Tibial nerve (tissue), 4 donors: ENCODE data around the gene KCNMA1. TPM values are rescaled to one million over a fixed set of nuclear protein-coding genes. Genes with fewer than 3 reads are reported as not detected.
A peak's percentile ranks its signal among the peaks of the same experiment; 100 is the strongest.

ENCODE experiments used
- DNase-seq, 2 donors: peaks; one replicate each; pipeline ENCODE4 v3.0.0-alpha.2; 2019; ENCODE audit warnings: low spot score in 2 of 2
- H3K27ac ChIP-seq, 4 donors: fragments of 200-600 bp; sonication (generic) in 3 of 4; one replicate each; pipeline ENCODE4 v1.5.1; 2017 to 2019; ENCODE audit warnings: mild to moderate bottlenecking in 1 of 4
- H3K27me3 ChIP-seq, 2 donors: fragments of 200-600 bp; sonication (generic) in 1 of 2; one replicate each; pipeline versions ENCODE4 v1.5.1 to v1.6.0; 2017 to 2019
- H3K36me3 ChIP-seq, 3 donors: fragments of 200-600 bp; sonication (generic); one replicate each; pipeline ENCODE4 v1.5.1; 2018 to 2019
- H3K4me1 ChIP-seq, 4 donors: fragments of 200-600 bp; sonication (generic) in 3 of 4; one replicate each; pipeline ENCODE4 v1.5.1; 2017 to 2019
- H3K4me3 ChIP-seq, 4 donors: fragments of 200-600 bp; sonication (generic) in 3 of 4; one replicate each; pipeline ENCODE4 v1.5.1; 2017 to 2019; ENCODE audit warnings: mild to moderate bottlenecking in 1 of 4, moderate library complexity in 1 of 4
- H3K9me3 ChIP-seq, 4 donors: fragments of 200-600 bp; sonication (generic) in 3 of 4; one replicate each; pipeline ENCODE4 v1.5.1; 2017 to 2019
- EP300 ChIP-seq, 2 donors: sonication (generic); formaldehyde crosslinking; IDR thresholded peaks; one replicate each; pipeline ENCODE4 v1.6.1; 2017; ENCODE audit warnings: antibody characterized with exemption in 2 of 2, mild to moderate bottlenecking in 1 of 2
- POLR2A ChIP-seq, 2 donors: fragments of 450-650 bp; IDR thresholded peaks; one replicate each; pipeline ENCODE4 v1.6.1; 2017; ENCODE audit warnings: antibody characterized with exemption in 2 of 2, mild to moderate bottlenecking in 2 of 2, moderate library complexity in 2 of 2
- WGBS, 2 donors: methylation state at CpG; one replicate each; pipeline ENCODE4 v1.1.5; 2018; 5-methylcytosine and 5-hydroxymethylcytosine counted together
- total RNA-seq, 4 donors: library from RNA; depleted of rRNA; stranded (reverse); fragments of >200 nt; gene quantifications; one replicate each; pipeline ENCODE4 v1.1.0, GENCODE V29; 2016
- TF ChIP-seq, protein P1 (sequence below), 5 experiments: fragments of 200-600 bp in 3 of 5; fragments of 450-650 bp in 2 of 5; sonication (generic) in 3 of 5; IDR thresholded peaks; one replicate each; pipeline ENCODE4 v1.5.1; 2016 to 2019; ENCODE audit warnings: antibody characterized with exemption in 5 of 5, mild to moderate bottlenecking in 3 of 5, moderate library complexity in 2 of 5

KCNMA1 gene
- total RNA-seq, 4 donors from 2014 or later = 10.2 to 19.9 (median 13.7) TPM

DNA sequence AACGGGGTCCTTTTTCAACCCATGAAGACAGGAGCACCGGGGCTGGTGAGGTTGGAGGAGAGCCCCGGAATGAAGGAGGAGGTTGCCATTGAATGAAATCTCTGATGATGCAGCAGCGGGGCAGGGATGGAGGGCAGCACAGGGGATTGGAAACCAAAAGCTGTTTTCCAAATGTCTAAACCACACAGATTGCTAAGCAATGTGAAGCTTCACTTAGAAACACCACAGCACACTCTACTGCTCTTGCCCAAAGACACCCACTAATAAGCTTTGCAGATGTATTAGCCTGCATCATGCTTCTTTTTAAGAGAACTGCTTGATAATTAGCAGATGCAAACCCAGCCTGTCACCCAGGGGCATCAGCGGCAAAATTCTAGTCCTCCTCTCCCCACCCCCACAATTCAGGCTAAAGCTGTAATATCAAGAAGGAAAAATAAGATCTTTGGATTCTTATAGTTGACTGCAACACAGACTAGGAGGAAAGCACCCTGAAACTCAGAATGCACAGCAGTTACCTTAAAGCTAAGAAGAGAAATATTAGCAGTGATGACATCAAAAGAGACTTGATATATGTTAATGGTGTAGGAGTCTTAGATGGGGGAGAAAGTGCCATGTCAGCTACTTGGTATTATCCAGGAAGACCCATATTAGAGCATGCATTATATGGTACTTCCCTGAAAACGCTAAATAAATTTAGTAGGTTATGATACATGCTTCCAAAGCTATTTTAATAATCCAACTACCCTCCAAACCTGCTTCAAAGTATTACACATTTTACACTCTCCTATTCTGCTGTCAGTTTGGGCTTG, 666.7 kb downstream of the KCNMA1 start:
- H3K27ac ChIP-seq = no peak overlapping the region
- no peaks in the 10 kb centered on the region for H3K9me3 ChIP-seq
- no peak for DNase-seq
- H3K4me1 ChIP-seq = peaks cover 0 to 8% (median 0%) of the 10 kb centered on the region in 4 donors
- no peak overlapping the region for H3K4me3 ChIP-seq
- TF ChIP-seq POLR2A (IDR thresholded peaks at IDR 0.05) (no peak), EP300 (IDR thresholded peaks at IDR 0.05) (no peak)
- TF ChIP-seq, protein P1, sequence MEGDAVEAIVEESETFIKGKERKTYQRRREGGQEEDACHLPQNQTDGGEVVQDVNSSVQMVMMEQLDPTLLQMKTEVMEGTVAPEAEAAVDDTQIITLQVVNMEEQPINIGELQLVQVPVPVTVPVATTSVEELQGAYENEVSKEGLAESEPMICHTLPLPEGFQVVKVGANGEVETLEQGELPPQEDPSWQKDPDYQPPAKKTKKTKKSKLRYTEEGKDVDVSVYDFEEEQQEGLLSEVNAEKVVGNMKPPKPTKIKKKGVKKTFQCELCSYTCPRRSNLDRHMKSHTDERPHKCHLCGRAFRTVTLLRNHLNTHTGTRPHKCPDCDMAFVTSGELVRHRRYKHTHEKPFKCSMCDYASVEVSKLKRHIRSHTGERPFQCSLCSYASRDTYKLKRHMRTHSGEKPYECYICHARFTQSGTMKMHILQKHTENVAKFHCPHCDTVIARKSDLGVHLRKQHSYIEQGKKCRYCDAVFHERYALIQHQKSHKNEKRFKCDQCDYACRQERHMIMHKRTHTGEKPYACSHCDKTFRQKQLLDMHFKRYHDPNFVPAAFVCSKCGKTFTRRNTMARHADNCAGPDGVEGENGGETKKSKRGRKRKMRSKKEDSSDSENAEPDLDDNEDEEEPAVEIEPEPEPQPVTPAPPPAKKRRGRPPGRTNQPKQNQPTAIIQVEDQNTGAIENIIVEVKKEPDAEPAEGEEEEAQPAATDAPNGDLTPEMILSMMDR (IDR thresholded peaks at IDR 0.05) = no peak
- no peaks in the 10 kb centered on the region for H3K27me3 ChIP-seq
- 51 to 57% methylated on average over 6 of the region's 6 CpGs for WGBS, 2 donors
- no peaks in the 10 kb centered on the region for H3K36me3 ChIP-seq

DNA sequence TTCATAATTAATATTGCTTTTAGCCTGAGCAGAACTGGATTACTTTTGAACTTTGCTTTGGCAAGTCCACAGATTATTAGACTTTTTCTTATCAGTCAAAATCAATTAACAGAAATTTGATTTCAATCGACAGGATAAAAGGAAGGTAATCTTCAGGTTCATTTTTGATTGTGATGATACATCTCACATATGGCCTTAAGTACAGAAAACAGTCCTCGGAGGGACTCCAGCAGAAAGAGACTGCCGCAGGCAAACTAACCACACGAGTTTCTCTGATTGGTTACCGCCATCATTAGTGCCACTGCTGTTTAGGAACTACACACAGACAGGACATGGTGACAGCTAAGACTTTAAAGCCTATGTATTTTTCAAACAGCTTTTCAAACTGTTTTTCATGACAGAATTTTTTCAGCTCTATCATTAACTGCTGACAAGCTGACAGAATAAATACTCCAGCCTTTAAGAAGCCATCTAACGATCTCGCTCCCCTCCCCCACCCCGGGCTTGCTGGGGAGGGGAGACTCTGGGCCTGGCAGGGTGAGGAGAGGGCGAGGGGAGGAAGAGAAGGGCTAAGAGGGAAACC, 668.2 kb downstream of the KCNMA1 start:
- no peak for DNase-seq
- Histone ChIP-seq H3K4me1 (peaks cover 0 to 8% (median 0%) of the 10 kb centered on the region in 4 donors), H3K9me3 (no peaks in the 10 kb centered on the region), H3K27me3 (no peaks in the 10 kb centered on the region), H3K27ac (no peak overlapping the region), H3K4me3 (no peak overlapping the region), H3K36me3 (no peaks in the 10 kb centered on the region)
- WGBS, 2 donors = 84 to 89% methylated on average over 9 of the region's 9 CpGs
- no peak for TF ChIP-seq POLR2A (IDR thresholded peaks at IDR 0.05)
- TF ChIP-seq, protein P1 (IDR thresholded peaks at IDR 0.05) = no peak
- TF ChIP-seq EP300 (IDR thresholded peaks at IDR 0.05) = no peak

DNA sequence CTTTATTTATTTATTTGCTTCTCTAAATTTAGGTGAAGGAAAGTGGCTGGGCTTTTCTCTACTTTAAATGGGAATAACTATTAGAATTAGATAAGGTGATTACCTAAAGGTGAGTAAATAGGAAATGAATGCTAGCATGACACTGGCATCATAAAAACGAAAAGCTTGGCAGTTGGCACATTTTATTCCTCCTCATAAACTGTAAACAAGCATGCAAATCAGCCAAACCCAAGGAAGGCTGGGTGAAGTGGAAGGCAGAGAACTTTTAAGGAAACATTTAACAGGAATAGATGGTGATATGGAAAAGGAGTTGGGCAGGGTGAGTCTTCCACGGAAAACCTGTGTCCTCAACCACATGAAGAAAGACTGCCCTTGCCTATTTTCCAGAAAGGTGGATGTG, 669.1 kb downstream of the KCNMA1 start:
- TF ChIP-seq POLR2A (IDR thresholded peaks at IDR 0.05) = no peak
- TF ChIP-seq EP300 (IDR thresholded peaks at IDR 0.05) = no peak
- TF ChIP-seq, protein P1 (IDR thresholded peaks at IDR 0.05) = no peak
- WGBS, 2 donors = 88 to 90% methylated on average over 2 of the region's 2 CpGs

DNA sequence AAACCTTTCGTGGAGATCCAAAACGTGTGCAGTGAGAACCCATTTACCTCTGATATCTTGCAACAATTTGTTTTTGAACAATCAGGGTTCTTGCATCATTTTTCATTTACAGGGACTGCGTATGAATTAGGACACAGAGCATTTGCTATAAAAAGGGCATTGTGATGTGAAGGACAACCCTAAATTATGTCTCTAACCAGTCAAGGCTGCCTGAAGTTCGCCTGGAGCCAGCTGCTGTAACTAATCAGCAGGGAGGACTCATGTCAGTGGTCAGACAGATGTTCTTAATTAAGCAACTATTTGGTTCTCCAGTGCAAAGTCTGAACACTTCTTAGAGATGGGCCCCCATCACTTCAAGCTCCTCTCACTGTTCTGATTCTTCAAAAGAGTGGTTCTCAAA, 674.8 kb downstream of the KCNMA1 start:
- no peak overlapping the region for H3K27ac ChIP-seq
- no peaks in the 10 kb centered on the region for H3K27me3 ChIP-seq
- no peak for TF ChIP-seq POLR2A (IDR thresholded peaks at IDR 0.05)
- TF ChIP-seq EP300 (IDR thresholded peaks at IDR 0.05) = no peak
- TF ChIP-seq, protein P1 (IDR thresholded peaks at IDR 0.05) = no peak
- H3K4me1 ChIP-seq = no peaks in the 10 kb centered on the region
- no peaks in the 10 kb centered on the region for H3K36me3 ChIP-seq
- H3K9me3 ChIP-seq = no peaks in the 10 kb centered on the region
- DNase-seq = peak in 1 of 2 donors; percentile 10
- 56 to 63% methylated on average over 4 of the region's 4 CpGs for WGBS, 2 donors
- H3K4me3 ChIP-seq = no peak overlapping the region

More for the DNA sequence above, 669.1 kb downstream of the KCNMA1 start:
- Histone ChIP-seq H3K4me1 (peaks cover 0 to under 1% (median 0%) of the 10 kb centered on the region in 4 donors), H3K27ac (no peak overlapping the region), H3K9me3 (no peaks in the 10 kb centered on the region), H3K4me3 (no peak overlapping the region), H3K27me3 (no peaks in the 10 kb centered on the region), H3K36me3 (no peaks in the 10 kb centered on the region)
- DNase-seq = no peak

DNA sequence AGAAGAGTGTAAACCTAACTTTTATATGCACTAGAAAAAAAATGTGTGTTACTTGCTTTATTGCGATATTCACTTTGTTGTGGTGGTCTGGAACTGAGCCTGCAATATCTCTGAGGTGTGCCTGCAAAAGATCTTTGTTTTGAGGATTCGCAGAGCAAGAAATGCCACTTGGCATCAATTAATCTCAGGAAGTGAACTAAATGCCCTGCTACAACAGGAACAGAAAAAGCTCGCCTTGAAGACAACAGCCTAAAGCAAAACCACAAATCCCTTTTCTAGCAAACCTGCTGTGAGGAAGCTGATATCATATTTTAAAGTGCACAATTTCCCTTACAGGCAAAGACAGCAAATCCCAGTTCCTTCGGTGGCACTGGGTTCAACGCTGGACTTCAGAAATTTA, 675.8 kb downstream of the KCNMA1 start:
- no peak overlapping the region for H3K4me3 ChIP-seq
- H3K27ac ChIP-seq = no peak overlapping the region
- no peaks in the 10 kb centered on the region for H3K27me3 ChIP-seq
- no peaks in the 10 kb centered on the region for H3K4me1 ChIP-seq
- DNase-seq = no peak
- H3K9me3 ChIP-seq = no peaks in the 10 kb centered on the region
- H3K36me3 ChIP-seq = no peaks in the 10 kb centered on the region
- TF ChIP-seq POLR2A (IDR thresholded peaks at IDR 0.05) (no peak), EP300 (IDR thresholded peaks at IDR 0.05) (no peak)
- WGBS, 2 donors = 70 to 83% methylated on average over 5 of the region's 5 CpGs
